Fibroblast of the conjunctiva (primary cell): Measurements from ENCODE around the gene HLA-DOB.

Experiments
- DNase-seq: peaks from one replicate; pipeline ENCODE4 v3.0.0-alpha.2; 2010; ENCODE audit warnings: low read depth

The HLA-DOB gene

DNA sequence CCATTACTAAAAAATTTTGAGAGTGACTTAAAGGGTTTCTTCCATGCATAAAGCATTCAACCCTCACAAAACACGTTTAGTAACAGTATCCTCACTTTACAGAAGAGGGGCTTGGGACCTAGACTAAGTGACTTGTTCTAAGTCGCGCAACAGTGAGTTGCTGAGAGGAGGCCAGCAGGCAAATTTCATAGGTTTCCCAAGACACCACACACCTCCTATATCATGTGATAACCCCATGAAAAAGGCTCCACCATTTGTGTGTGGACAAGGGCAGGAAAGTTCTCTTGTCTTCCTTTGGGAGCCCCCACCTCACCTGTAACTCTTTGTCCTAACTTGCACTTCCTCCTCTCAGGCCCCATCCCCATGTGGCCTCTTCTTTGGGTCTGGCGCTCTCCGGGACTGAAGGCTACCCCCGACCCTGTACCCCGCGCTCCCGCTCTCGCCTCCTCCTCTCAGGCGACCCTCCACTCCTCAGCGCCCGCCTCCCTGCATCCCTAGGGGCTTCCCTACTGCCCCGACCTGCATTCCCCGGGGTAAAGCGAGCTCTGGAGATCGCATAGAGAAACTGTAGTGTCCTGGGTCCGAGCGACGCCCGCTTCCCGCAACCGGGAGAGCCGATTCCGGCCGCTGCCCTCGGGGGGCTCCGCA lies 26.7 kb upstream of the HLA-DOB start:
- no peak for DNase-seq

DNA sequence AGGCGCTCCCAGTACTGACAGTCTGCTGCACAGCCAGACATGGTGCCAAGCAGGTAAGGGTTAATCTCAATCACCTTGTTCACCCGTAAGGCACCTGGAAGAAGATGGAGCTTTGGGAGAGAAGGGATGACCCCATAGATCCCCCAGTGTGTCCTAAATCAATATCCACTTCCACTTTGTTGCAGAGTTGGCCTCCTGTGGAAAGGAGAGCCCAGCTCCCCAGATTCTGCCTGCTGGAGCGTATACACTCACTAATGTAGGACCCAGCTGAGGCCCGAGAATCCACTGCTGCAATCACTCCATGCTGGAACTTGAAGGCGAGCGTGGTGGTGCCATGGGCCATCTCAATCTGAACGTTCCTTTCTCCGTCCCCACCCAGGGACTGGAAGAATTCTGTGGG lies 25.9 kb upstream of the HLA-DOB start:
- no peak for DNase-seq

DNA sequence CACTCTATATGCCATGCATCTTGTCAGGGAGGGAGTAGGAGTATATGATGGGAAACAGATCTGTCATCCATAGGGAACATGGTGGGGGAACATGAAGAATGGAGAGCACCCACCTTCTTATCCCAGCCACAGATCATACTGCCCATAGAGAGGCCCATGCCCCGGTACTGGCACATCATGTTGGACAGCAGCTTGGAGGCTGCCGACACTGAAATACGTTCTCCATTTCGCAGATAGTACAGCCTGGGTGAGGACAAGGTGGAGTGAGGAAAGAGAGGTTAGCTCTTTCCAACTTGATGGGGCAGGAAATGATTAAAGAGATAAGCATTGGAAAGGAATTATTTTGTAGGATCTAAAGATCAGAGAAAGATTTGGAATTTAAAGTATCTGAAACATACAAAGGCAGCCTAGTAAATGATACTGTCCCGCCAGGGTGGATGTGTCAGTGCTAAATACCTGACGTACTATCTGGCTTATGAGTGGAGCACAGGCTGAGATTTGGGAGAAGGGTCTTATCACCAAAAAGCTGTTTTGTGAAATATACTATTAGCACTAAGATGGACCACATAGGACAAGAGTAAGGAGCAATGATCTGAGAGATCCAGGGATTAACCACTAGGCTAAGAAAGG lies 25.3 kb upstream of the HLA-DOB start:
- DNase-seq: no peak

DNA sequence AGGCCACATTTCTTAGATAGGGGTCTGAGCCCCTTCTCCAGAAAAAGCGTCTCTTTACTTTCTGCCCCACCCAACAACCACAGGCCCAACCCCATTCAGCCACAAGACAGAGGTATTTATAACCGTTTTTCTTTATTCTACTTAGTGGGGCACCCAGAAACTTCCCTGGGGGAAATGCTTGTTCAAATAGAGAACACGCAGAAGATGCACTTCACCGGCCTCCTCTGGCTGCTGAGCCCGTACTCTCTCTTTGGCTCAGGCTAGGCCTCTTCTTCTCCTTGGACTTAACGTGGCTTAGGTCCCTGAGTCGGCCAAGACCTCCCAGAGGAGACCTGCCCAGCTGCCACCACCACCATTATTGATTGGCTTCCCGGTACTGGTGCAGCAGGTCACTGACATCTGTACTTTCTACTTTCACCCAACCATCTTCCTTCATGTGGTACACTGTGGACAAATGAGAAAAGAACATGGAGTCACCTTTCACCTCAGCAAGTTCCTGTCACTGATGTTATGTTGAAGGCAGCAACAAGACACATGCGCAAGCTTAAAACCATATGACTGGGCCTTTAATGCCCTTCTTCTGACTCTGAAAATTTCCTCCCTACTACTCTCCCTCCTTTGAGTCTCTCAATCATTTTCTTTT lies 23.9 kb upstream of the HLA-DOB start:
- DNase-seq: no peak

DNA sequence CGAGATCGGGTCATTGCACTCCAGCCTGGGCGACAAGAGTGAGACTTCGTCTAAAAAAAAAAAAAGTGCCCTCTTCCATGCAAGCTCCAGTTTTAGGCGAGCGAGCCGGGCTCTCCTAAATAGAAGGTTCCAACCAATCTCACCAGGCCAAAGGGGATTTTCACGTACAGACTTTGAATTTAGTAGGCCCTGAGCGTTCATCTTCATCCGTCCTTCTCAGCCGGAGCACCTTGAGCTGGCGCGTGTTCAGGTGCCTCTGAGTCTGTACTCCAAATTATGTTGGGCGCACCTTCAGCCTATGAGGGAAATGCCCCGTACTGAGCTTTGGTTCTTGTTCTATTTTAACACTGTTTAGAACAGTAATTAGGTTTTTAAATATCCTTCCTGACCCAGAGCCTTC lies 22.6 kb upstream of the HLA-DOB start:
- no peak for DNase-seq

DNA sequence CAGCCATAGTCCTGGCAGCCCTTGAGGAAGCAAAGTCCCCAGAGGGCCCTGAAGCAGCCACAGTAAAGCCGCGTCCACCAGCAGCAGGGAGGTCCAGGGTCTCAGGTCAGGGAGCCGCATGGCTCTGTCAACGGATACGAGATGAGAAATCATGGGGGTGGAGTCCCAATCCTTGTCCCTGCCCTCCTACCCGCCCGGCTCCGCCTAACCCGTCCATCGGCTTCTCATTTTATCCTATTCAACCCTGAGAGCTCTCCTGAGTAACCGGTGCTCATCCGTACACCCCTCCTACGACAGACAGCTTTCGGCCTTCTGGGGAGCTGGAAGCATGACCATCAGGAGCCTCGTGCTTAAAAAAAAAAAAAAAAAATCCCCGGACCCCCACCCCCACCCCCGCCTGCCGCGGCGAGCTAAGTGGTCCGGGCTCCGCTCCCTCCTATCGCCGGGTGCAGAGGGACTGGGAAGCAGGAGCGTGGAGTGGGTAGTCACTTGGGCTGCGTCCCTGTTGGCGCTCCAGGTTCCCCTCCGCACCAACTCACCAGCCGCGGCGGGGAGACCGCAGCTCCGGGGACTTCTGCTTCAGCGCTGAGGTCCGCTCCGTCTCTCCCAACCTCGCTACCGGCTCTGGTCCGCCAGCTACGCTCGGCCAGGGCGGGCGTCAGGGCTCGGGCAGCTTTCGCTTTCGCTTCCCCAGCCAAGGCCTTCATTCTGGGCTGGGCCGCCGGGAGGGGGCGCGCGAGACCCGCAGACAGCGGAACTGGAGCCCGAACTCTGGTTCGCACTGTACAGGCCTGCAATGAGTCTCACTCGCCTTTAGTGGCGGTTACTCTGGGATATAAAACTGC lies 21.5 kb upstream of the HLA-DOB start, which contains the start of gene TAP2:
Gene TAP2, minus strand, starts transcription at position 626 of the 845 bp plus-strand sequence. Its CDS starts 506 bp downstream, at position 120.
- DNase-seq: peak; percentile 84

DNA sequence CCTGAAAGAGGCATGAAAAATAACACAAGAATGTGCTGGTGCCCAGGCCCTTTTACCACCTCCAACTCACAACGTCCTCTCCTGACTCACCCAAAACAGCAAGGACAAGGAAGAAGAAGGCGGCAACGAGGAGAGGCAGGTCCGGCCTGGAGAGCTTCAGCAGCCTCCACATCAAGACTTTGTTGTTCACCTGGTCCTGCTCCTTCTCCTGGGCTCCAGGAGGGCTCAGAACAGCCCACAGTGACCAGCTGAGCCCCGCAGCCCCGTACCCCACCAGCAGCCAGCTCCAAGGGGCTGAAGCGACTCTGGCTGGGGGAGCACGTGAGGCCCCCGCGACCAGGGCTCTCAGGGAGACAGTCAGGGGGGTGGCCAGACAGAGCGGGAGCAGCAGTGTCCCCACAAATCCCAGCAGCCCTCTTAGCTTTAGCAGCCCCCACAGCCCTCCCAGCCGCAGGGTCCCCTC lies 20.9 kb upstream of the HLA-DOB start:
- DNase-seq: no peak

DNA sequence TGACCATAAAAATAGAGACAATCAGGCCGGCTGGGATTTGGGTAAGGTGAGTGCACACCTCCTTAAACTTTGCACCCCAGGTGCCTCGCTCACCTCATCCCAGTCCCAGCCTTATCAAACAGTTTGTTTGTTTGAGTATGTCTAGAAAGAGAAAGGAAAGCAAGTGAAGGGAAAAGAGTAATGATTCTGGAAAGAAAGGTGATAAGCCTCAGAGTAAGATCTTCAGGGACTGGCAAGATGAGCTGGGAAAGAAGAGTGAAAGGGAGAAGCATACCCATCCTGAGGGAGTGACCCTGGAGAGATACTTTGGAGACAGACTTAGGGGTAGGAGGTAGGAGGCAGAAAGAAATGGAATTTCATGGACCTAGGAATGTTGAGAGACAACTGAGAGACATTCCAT lies 20.1 kb upstream of the HLA-DOB start:
- no peak for DNase-seq

DNA sequence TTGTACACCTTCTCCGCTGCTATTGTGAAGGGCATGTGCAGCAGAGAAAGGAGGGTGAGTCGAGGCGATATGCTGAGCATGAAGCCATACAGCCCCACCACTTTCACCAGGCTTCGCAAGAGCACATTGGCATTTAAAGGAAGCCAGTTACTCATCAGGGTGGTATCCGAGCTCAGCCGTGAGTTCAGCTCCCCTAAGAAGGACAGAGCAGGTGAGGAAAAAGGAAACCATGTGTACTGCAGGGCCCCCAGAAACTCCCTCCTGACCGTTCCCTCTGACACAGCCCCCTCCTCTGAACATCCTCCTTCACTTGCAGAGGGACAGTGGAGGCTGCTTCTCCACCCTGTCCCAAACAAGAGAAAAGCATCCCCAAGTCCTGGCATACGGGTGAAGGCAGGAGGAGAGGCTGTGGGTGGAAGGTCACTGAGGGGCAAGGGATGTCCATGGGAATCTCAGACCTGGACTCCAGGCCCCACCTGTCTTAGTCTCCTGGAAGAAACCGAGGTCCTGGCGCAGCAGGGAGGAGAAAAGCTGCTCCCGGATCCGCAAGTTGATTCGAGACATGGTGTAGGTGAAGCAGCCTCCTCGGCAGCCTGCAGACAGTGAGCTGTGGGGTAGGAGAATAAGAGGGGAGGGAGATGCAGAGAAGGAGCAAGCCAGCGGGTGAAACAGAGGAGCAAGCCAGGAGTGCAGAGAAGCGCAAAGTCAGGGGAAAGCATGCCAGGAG lies 18.5 kb upstream of the HLA-DOB start:
- no peak for DNase-seq

DNA sequence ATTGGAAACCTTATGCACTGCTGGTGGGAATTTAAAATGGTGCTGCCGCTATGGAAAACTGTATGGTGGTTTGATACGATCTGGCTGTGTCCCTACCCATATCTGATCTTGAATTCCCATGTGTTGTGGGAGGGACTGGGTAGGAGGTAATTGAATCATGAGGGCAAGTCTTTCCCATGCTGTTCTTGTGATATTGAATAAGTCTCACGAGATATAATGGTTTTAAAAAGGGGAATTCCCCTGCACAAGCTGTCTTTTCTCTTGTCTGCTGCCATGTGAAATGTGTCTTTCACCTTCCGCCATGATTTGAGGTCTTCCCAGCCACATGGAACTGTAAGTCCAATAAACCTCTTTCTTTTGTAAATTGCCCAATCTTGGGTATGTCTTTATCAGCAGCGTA lies 16.9 kb upstream of the HLA-DOB start:
- DNase-seq: no peak

DNA sequence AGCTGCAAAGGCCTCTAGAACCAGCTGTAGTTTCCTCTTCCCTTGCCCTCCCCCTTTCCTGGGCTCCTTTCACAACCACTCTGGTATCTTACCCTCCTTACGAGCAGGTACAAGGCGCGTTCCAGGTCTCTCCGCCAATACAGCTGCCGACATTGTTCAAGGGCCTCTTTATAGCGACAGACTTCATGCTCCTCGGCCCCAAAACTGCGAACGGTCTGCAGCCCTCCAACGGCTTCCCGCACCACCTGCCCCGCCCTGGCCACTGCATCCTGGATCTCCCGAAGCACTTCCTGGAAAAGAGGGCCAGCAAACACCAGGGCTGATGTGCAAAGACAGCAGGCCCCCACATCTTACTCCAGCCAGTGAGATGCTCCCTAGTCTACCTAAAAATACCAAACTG lies 15.7 kb upstream of the HLA-DOB start:
- DNase-seq: no peak

DNA sequence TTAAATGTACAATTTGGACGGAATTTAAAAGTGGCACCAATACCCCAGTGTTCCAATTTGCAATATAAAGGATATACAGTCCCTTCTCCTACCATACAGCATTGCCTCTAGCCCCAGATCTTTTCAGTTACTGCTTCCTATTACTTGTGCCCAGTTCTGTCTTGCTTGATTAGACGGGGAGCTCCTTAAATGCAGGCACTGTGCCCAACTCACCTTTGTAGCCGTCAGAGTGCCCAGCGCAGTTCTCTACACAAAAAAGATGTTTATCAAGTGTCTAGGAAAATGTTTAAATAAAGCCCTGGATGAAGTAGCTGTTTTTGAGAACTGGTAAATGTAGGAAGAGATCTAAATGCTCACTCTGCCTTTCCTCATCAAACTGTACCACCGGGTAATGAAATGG lies 14.1 kb upstream of the HLA-DOB start:
- no peak for DNase-seq

DNA sequence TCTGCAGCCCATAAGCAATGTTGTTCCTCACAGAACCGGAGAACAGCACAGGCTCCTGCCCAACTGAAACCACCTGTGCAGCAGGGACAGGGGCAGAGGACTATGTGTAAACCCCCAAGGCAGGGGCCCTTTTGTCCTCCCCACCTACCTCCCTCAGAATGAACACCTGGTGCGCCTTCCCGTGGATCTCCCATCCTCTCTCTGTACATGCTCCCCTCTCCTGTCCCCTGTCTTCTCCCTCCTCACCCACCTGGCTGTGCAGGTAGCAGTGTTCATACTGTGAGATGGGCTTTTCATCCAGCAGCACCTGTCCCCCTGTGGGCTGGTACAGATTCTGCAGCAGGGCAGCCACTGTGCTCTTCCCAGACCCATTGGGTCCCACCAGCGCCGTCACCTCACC lies 13.2 kb upstream of the HLA-DOB start:
- DNase-seq: no peak

DNA sequence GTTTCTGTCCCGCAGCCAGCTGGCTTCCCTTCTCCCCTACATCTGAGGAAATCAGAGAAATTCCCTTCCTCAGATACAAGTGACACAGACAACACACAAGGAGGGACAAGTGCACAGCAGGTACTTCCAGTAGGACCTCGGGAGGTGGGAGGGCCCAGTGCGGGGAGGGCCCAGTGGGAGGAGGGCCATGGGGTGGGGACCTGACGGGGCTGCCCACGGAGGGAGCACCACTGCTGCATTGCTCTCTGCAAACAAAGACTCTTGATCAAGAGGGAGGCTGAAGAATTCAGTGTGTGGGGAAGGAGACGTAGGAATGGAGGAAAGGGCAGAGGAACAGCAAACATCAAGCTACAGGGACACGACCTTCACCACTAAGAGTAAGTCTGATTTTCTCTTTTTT lies 12.7 kb upstream of the HLA-DOB start:
- DNase-seq: no peak

DNA sequence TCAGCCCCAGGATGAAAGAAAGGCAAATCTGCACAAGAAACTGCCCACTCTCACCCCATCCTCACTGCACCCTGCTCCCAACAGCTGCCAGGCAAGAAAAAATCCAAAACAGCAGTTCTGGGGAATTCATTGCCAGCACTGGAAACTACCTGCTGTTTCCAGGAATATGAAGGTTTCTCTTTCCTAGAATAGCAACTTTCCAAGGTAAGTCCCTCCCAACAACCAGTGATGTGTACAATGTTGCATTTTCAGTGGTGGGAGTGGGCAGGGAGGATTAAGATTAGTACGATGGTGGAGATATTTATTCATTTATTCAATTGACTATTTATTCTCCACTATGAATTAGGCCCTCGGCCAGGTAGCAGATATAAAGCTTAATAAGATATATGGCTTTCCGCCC lies 10.2 kb upstream of the HLA-DOB start:
- no peak for DNase-seq

DNA sequence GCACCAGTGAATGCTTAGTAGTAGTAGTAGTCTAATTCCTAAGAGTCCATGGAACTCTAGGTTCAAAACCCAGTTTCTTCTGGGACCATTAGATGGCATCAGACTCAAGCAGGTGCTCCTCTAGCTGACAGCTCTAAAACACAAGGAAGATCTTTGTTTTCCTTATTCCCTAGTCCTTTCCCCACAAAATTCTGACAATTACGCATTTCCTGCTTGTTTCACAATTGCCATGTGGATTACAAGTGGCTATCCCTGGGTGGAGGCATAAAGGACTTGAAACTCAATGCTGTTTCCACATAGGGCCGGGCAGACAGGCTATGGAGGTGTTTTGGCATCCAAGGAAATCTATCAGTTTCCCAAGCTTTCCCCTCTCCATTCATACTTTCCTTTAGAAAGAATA lies 9.2 kb upstream of the HLA-DOB start:
- peak; percentile 10 for DNase-seq

DNA sequence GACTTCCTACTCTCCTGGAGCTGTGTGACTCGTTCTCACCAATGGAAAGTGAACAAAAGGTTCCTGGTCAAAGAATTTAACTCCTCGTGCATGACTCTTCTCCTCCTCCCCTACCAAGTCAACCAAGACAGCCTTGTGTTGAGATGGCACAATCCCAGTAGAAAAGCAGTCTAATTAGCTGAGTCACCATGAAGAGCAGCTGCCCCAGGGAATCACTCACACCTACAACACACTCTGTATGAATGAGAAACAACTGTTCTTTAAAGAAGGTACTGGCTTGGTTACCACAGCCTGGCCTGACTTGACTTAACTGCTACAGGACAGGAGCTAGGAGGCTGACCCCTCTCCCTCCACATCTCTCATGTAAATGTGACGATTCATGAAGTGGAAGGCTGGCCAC lies 2.9 kb upstream of the HLA-DOB start:
- DNase-seq: peak; percentile 12

DNA sequence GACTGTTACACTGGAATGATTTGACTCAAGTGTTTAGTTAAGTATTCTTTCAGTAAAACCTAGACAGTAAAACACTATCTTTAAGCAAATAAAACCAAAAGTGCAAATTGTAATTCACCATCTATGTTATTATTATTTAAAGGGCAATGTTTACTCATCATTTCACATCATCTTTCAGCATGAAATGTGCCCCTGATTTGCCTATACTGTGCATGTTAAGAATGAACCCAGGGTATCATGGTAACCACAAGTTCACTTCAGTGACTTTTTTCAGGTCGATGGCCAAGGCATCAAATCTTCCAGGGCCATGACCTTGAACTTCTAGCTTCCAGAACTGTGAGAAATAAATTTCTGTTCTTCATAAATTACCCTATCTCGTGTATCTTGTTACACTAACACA lies 2.1 kb upstream of the HLA-DOB start:
- no peak for DNase-seq

DNA sequence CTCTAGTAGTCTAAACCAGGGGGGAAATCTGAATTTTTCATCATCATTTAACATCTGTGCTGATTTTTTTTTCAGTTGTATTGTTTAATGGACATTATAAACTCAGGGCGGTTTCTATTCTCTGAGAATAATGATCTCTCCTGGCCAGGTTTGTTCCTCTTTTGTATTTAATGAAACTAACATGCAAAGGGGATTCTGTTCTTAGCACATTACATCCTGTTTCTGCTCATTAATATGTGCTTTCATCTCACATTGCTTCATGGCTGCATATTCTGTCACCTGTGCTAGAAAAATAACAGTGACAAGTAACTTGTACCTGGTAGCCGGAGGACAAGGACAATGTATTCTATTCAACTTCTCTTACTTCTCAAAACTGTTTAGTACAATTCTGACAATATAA lies 806 bp downstream of the HLA-DOB start:
- DNase-seq: no peak

DNA sequence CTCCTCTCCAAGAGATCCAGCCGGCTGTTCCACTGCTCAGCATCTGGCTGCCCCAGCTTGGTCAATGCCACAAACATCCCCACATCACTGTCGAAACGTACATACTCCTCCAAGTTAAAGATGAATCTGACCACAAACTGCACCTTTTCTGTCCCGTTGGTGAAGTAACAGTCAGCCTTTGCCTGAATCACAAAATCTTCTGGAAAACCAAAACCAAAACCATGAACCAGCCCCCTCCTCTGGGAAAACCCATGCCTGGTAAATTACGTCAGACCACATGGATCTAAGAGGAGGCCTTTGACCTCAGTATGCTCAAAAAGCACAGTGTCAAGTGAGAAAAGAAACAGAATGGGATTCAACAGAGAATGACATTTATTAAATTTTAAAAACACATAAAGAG lies 1.7 kb downstream of the HLA-DOB start:
- no peak for DNase-seq

DNA sequence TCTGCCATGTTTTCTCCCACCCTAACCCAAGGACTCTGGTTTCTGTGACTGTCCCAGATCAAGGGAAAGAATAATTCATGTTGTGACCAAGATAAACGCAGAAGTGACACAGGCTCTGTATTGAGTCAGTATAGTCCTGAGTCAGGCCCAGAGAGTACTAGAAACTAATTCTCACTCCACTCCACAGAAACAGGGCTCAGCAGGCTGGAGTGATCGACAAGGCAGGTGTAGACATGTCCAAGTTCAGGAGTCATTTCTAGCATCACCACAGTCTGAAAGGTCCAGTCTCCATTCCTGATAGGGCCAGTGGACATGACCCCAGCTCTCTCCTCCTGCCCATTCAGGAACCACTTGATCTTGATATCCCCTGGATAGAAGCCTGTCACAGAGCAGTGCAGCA lies 2.7 kb downstream of the HLA-DOB start:
- no peak for DNase-seq

DNA sequence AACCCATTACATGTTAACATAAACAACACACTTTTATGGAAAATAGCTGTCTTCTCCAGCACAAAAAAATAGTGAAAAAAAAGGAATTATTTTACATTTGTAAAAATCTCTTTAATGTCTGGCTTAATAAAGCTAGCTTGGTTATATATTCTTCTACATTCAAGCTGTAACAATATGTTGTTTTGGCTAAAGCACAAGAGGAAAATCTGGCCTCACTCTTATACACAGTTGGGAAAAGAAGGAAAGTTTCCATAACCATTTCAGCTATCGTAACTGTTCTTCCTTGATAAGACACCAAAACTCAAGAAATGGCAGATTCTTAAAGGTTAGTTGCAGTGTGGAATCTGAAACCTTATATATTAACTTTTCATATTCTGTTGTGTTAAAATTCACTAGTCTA lies 7.6 kb downstream of the HLA-DOB start:
- DNase-seq: no peak
